GM21423 (cell line): ENCODE measurements around the gene ALKBH2.
A peak's percentile ranks its signal among the peaks of the same experiment; 100 is the strongest.

ENCODE experiments used
- ATAC-seq: cut with Tn5 transposase; IDR thresholded peaks from one replicate; pipeline ENCODE4 v1.9.1; 2021; ENCODE audit warnings: mild to moderate bottlenecking, moderate library complexity; ENCODE audit not compliant: unreplicated experiment

Gene ALKBH2

GRCh38 chr12:109093022-109093918 is at the start of gene ALKBH2:
ALKBH2 (minus strand) TSS chr12:109093472; CDS start chr12:109092786, 686 bp downstream.
- peak; percentile 60 for ATAC-seq

- ATAC-seq: no peak
Observed at GRCh38 chr12:109140560-109140959, 47.3 kb upstream of the ALKBH2 start.

GRCh38 chr12:109139791-109140190 is 46.5 kb upstream of the ALKBH2 start:
- ATAC-seq: no peak

GRCh38 chr12:109139360-109139759 is 46.1 kb upstream of the ALKBH2 start:
- no peak for ATAC-seq

GRCh38 chr12:109137055-109137454 is 43.8 kb upstream of the ALKBH2 start:
- no peak for ATAC-seq

- no peak for ATAC-seq
Observed at GRCh38 chr12:109134186-109134917, 41.1 kb upstream of the ALKBH2 start.

- no peak for ATAC-seq
Observed at GRCh38 chr12:109131154-109132050, 38.1 kb upstream of the ALKBH2 start.

- ATAC-seq: no peak
Observed at GRCh38 chr12:109130297-109131153, 37.3 kb upstream of the ALKBH2 start.

GRCh38 chr12:109127533-109128242 is 34.4 kb upstream of the ALKBH2 start:
- no peak for ATAC-seq

GRCh38 chr12:109126784-109127183 is 33.5 kb upstream of the ALKBH2 start:
- no peak for ATAC-seq

GRCh38 chr12:109125791-109126190 is 32.5 kb upstream of the ALKBH2 start:
- no peak for ATAC-seq

GRCh38 chr12:109124878-109125648 is 31.8 kb upstream of the ALKBH2 start:
- no peak for ATAC-seq

GRCh38 chr12:109121346-109121880 is 28.1 kb upstream of the ALKBH2 start:
- no peak for ATAC-seq

- no peak for ATAC-seq
Observed at GRCh38 chr12:109120557-109120956, 27.3 kb upstream of the ALKBH2 start.

- ATAC-seq: no peak
Observed at GRCh38 chr12:109120095-109120494, 26.8 kb upstream of the ALKBH2 start.

- no peak for ATAC-seq
Observed at GRCh38 chr12:109116611-109116949, 23.3 kb upstream of the ALKBH2 start.

GRCh38 chr12:109115758-109116610 is 22.7 kb upstream of the ALKBH2 start, which contains the start of gene ACACB:
ACACB (plus strand) TSS chr12:109116587; CDS start chr12:109139406, 22,819 bp downstream.
- ATAC-seq: no peak

- no peak for ATAC-seq
Observed at GRCh38 chr12:109115404-109115757, 22.1 kb upstream of the ALKBH2 start.
